Measurements from ENCODE around the gene NUP107. TPM values are rescaled to one million over a fixed set of nuclear protein-coding genes. Genes with fewer than 3 reads are reported as not detected.

Gene NUP107
- total and polyA plus RNA-seq, 9 donors, result 18.4 to 56.6 (median 45.3) TPM

DNA sequence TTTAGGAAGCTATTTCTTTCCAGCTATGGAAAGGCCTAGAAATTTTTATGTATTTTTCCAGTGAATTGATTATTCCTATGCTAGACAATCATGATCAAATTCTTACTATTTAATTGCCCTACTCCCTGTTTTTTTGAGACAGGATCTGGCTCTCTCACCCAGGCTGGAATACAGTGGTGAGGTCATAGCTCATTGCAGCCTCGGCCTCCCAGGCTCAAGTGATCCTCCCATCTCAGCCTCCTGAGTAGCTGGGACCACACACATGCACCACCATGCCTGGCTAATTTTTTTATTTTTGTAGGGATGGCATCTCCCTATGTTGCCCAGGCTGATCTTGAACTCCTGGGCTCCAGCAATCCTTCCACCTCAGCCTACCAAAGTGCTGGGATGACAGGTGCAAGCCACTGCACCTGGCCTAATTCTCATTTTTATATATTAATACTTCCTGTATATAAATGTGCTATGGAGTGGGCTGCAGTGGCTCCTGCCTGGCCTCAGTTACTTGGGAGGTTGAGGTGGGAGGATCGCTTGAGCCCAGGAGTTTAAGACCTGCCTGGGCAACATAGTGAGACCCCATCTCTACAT lies 105.2 kb downstream of the NUP107 start:
- H3K4me3 ChIP-seq, result no peak overlapping the region
- WGBS, 3 donors, result 91 to 100% (median 94%) methylated on average over 2 of the region's 2 CpGs
- intact Hi-C loops (cut with DNase I), result no loop called here
- no peaks in the 10 kb centered on the region for H3K27me3 ChIP-seq
- no peaks in the 10 kb centered on the region for H3K9me3 ChIP-seq
- H3K4me1 ChIP-seq (ENCODE audit: insufficient read depth), result no peaks in the 10 kb centered on the region
- TF ChIP-seq EP300 (IDR thresholded peaks at IDR 0.05) (no peak), POLR2A (IDR thresholded peaks at IDR 0.05) (no peak)
- TF ChIP-seq, protein P1, sequence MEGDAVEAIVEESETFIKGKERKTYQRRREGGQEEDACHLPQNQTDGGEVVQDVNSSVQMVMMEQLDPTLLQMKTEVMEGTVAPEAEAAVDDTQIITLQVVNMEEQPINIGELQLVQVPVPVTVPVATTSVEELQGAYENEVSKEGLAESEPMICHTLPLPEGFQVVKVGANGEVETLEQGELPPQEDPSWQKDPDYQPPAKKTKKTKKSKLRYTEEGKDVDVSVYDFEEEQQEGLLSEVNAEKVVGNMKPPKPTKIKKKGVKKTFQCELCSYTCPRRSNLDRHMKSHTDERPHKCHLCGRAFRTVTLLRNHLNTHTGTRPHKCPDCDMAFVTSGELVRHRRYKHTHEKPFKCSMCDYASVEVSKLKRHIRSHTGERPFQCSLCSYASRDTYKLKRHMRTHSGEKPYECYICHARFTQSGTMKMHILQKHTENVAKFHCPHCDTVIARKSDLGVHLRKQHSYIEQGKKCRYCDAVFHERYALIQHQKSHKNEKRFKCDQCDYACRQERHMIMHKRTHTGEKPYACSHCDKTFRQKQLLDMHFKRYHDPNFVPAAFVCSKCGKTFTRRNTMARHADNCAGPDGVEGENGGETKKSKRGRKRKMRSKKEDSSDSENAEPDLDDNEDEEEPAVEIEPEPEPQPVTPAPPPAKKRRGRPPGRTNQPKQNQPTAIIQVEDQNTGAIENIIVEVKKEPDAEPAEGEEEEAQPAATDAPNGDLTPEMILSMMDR (IDR thresholded peaks at IDR 0.05), result no peak
- no peak overlapping the region for H3K27ac ChIP-seq
- no peaks in the 10 kb centered on the region for H3K36me3 ChIP-seq
- no peak for DNase-seq

DNA sequence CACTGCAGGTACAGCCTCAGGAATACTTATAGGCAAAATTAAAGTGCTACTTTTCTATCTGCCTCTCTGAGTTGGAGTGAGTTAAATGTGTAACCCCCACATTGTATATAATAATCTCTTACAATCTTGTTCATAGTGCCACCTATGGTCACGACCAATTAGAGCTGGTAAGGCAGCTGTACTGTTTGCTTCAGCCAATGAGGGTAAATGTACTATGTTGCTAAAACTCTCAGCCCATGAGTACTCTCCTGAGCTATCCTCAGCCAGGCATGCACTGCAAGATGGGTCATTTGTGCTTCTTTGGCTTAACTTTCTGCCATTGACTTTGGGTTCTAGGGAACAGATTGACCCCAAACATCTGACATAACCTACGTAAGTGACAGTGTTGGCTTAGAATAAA lies 106.2 kb downstream of the NUP107 start:
- intact Hi-C loops (cut with DNase I), result no loop called here
- 75 to 86% (median 77%) methylated on average over 2 of the region's 2 CpGs for WGBS, 3 donors
- no peak for DNase-seq
- H3K27me3 ChIP-seq, result no peaks in the 10 kb centered on the region
- H3K27ac ChIP-seq, result no peak overlapping the region
- H3K4me3 ChIP-seq, result no peak overlapping the region
- TF ChIP-seq POLR2A (IDR thresholded peaks at IDR 0.05), result no peak
- TF ChIP-seq, protein P1 (IDR thresholded peaks at IDR 0.05), result no peak
- no peak for TF ChIP-seq EP300 (IDR thresholded peaks at IDR 0.05)
- H3K9me3 ChIP-seq, result no peaks in the 10 kb centered on the region
- no peaks in the 10 kb centered on the region for H3K4me1 ChIP-seq (ENCODE audit: insufficient read depth)
- no peaks in the 10 kb centered on the region for H3K36me3 ChIP-seq

DNA sequence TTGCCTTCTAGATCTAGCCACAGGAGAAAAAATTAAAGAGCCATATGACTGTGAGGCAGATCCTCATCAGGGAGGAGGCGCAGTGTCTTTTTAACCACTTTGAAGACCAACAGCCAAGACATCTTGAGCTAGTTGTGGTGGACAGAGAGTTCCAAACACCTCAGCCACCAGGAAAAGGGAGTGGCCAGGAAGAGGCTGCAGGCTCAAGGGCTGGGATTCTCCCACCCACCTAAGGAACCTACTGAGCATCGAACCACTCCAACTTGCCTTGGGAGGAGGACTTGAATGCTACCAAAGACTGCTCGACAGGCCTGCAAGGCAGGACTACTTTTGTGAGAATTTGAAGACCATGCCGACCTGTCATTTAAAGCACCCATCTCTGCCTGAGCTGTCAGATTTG lies 106.7 kb downstream of the NUP107 start:
- H3K27ac ChIP-seq, result no peak overlapping the region
- 88 to 93% (median 88%) methylated on average over 4 of the region's 4 CpGs for WGBS, 3 donors
- TF ChIP-seq, protein P1 (IDR thresholded peaks at IDR 0.05), result no peak
- TF ChIP-seq EP300 (IDR thresholded peaks at IDR 0.05), result no peak
- no peak for TF ChIP-seq POLR2A (IDR thresholded peaks at IDR 0.05)
- H3K27me3 ChIP-seq, result no peaks in the 10 kb centered on the region
- no peaks in the 10 kb centered on the region for H3K4me1 ChIP-seq (ENCODE audit: insufficient read depth)
- H3K36me3 ChIP-seq, result no peaks in the 10 kb centered on the region
- H3K9me3 ChIP-seq, result no peaks in the 10 kb centered on the region
- intact Hi-C loops (cut with DNase I), result no loop called here
- H3K4me3 ChIP-seq, result no peak overlapping the region
- DNase-seq, result no peak

DNA sequence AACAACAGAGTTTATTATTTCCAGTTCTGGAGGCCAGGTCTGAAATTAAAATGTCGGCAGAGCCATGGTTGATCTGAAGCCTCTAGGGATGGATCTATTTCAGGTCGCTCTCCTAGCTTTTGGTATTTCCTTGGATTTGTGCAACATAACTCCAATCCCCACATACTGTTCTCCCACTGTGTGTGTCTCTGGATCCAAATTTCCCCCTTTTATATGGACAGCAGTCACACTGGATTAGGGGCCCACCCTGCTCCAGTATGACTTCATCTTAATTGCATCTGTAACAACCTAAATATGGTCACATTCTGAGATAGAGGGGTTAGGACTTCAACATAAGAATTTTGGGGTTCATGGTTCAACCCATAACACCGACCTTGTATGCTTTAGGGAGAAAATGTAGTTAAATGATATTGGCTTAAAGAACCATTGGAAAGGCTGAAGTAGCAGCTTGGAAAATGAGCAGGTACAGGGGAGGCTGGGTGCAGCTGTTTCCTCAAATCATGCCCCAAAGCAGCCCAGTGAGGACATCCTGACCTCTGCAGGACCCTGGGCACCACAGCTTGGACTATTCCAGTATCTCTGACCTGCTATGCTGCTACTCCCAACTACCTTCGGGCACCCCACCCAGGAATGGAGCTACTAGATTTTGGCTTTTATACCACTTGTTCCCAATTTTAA lies 107.3 kb downstream of the NUP107 start:
- TF ChIP-seq EP300 (IDR thresholded peaks at IDR 0.05) (no peak), POLR2A (IDR thresholded peaks at IDR 0.05) (no peak)
- TF ChIP-seq, protein P1 (IDR thresholded peaks at IDR 0.05), result no peak
- Histone ChIP-seq H3K36me3 (no peaks in the 10 kb centered on the region), H3K4me3 (no peak overlapping the region), H3K27me3 (no peaks in the 10 kb centered on the region), H3K9me3 (no peaks in the 10 kb centered on the region), H3K4me1 (ENCODE audit: insufficient read depth) (no peaks in the 10 kb centered on the region), H3K27ac (no peak overlapping the region)
- intact Hi-C loops (cut with DNase I), result no loop called here
- WGBS, 3 donors, result 93 to 96% (median 94%) methylated on average over 4 of the region's 4 CpGs
- DNase-seq, result no peak

Measured in ovary (tissue), 9 donors.